Endothelial cell (in vitro differentiated cells): ENCODE measurements around the gene EML1. TPM values are rescaled to one million over a fixed set of nuclear protein-coding genes. Genes with fewer than 3 reads are reported as not detected.

Experiments used
- DNase-seq: peaks from one replicate; pipeline ENCODE4 v3.0.0; 2021; ENCODE audit warnings: low spot score
- H3K27ac Mint-ChIP-seq: one replicate; pipeline ENCODE4 v1.8.0; 2021; ENCODE audit warnings: mixed read lengths, inconsistent platforms; ENCODE audit not compliant: unreplicated experiment
- H3K27me3 Mint-ChIP-seq: one replicate; pipeline ENCODE4 v1.8.0; 2021; ENCODE audit warnings: mild to moderate bottlenecking, moderate library complexity, mixed read lengths, inconsistent platforms; ENCODE audit not compliant: unreplicated experiment
- H3K36me3 Mint-ChIP-seq: one replicate; pipeline ENCODE4 v1.8.0; 2021; ENCODE audit warnings: mild to moderate bottlenecking, low read depth, mixed read lengths, inconsistent platforms; ENCODE audit not compliant: unreplicated experiment
- H3K4me1 Mint-ChIP-seq: one replicate; pipeline ENCODE4 v1.8.0; 2021; ENCODE audit warnings: mild to moderate bottlenecking, mixed read lengths, inconsistent platforms; ENCODE audit not compliant: unreplicated experiment
- H3K4me3 Mint-ChIP-seq: one replicate; pipeline ENCODE4 v1.8.0; 2021; ENCODE audit warnings: mild to moderate bottlenecking, mixed read lengths, inconsistent platforms; ENCODE audit not compliant: unreplicated experiment
- H3K9me3 Mint-ChIP-seq: one replicate; pipeline ENCODE4 v1.8.0; 2021; ENCODE audit warnings: mixed read lengths, inconsistent platforms; ENCODE audit not compliant: unreplicated experiment
- total RNA-seq: library from RNA; stranded (reverse); fragmentation: NEBNext Ultra II Directional; extraction: Animal tissue kit (Norgen Biotek cat#: 25700); gene quantifications from one replicate; pipeline ENCODE4 v1.2.1, GENCODE V29; 2021; ENCODE audit not compliant: unreplicated experiment
- TF ChIP-seq, protein P1 (sequence below): fragments of 200-600 bp; sonication (generic); IDR thresholded peaks from one replicate; pipeline ENCODE4 v1.5.0; 2021; ENCODE audit warnings: antibody characterized with exemption; ENCODE audit not compliant: unreplicated experiment

The EML1 gene
- total RNA-seq, 1 donor from 2014 or later, result 10.0 TPM

DNA sequence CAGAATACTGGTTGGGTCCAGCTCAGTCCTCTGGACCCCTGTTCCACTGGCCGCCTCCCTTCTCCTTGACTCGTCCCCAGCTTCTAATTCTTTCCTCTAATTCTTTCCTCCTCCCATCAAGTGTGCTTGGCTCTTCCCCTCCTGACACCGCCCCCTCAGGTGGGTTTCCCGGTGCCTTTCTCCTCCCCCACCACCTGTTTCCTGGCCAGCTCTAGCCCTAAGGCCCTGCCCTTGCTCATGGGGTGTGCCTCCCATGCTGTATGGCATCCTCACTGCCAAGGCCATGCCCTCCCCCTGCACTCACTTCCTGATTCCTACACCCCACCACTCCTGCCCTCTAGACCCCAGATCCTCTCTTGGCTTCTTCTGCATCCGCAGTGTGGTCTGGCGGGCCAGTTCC is 12.1 kb upstream of the EML1 start:
- DNase-seq, result no peak
- H3K27ac Mint-ChIP-seq, result no peak overlapping the region
- H3K9me3 Mint-ChIP-seq, result no peaks in the 10 kb centered on the region
- no peak overlapping the region for H3K4me3 Mint-ChIP-seq
- peaks cover 6% of the 10 kb centered on the region for H3K4me1 Mint-ChIP-seq
- H3K27me3 Mint-ChIP-seq, result peaks cover 9% of the 10 kb centered on the region
- TF ChIP-seq, protein P1, sequence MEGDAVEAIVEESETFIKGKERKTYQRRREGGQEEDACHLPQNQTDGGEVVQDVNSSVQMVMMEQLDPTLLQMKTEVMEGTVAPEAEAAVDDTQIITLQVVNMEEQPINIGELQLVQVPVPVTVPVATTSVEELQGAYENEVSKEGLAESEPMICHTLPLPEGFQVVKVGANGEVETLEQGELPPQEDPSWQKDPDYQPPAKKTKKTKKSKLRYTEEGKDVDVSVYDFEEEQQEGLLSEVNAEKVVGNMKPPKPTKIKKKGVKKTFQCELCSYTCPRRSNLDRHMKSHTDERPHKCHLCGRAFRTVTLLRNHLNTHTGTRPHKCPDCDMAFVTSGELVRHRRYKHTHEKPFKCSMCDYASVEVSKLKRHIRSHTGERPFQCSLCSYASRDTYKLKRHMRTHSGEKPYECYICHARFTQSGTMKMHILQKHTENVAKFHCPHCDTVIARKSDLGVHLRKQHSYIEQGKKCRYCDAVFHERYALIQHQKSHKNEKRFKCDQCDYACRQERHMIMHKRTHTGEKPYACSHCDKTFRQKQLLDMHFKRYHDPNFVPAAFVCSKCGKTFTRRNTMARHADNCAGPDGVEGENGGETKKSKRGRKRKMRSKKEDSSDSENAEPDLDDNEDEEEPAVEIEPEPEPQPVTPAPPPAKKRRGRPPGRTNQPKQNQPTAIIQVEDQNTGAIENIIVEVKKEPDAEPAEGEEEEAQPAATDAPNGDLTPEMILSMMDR, result no peak
- peaks cover 11% of the 10 kb centered on the region for H3K36me3 Mint-ChIP-seq

DNA sequence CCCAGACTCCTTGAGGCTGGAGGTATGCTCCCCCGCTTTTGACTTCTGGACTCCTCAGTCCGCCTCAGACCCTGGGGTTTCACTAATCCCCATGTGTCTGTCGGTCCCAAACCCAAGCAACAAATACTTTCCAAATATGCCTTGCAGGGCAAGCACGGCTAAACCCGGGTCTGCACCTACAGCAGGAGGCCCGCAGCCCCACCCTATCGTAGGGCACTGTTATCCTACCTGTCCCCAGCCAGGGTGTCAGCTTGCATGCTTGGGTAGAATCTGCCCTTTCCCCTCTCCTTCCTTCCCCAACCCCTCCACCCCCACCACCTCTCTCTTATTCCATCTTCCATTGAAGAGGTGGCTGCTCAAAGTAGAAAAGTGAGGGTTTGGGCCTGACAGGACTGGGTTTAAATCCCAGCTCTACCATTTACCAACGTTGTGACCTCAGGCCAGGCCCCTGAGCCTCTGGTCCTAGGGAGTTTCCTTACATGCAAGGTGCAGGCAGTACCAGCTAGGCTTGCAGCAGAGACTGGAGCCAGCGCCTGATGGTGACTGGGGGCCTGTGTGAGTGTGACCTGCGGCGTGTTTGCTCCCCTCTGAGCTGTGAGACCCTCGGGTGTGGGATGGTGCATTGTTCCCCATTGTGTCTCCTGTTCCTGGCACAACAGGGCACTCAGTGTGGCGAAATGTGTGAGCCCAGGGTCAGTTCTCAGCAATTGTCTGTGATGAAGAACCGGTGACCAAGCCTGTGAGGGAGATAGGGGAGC is 11.2 kb upstream of the EML1 start:
- no peak overlapping the region for H3K27ac Mint-ChIP-seq
- peaks cover 3% of the 10 kb centered on the region for H3K4me1 Mint-ChIP-seq
- no peak for DNase-seq
- H3K4me3 Mint-ChIP-seq, result no peak overlapping the region
- H3K9me3 Mint-ChIP-seq, result no peaks in the 10 kb centered on the region
- TF ChIP-seq, protein P1, result no peak
- H3K36me3 Mint-ChIP-seq, result peaks cover 11% of the 10 kb centered on the region
- peaks cover 9% of the 10 kb centered on the region for H3K27me3 Mint-ChIP-seq

DNA sequence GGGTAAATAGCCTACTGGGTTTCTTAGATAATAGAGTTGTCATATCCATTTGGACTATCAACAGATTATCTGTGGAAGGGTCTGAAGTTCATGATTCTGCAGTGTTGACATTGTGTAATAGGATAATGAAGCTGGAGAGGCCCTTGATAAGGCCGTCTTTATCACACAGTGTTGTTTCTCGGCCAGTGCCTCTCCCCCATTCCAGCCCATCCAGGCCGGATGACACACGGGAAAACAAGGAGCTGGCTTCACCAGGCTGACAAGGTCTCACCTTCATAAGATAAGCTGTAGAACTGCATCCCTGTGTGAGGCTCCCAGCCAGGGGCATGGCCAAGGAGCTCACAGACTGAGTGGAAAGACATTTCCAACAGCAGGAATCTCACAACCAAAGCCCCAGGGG is 8.7 kb upstream of the EML1 start:
- H3K27me3 Mint-ChIP-seq, result peaks cover 9% of the 10 kb centered on the region
- no peaks in the 10 kb centered on the region for H3K9me3 Mint-ChIP-seq
- no peak overlapping the region for H3K27ac Mint-ChIP-seq
- no peak overlapping the region for H3K4me3 Mint-ChIP-seq
- TF ChIP-seq, protein P1, result no peak
- no peak for DNase-seq
- peaks cover under 1% of the 10 kb centered on the region for H3K36me3 Mint-ChIP-seq
- H3K4me1 Mint-ChIP-seq, result no peaks in the 10 kb centered on the region

DNA sequence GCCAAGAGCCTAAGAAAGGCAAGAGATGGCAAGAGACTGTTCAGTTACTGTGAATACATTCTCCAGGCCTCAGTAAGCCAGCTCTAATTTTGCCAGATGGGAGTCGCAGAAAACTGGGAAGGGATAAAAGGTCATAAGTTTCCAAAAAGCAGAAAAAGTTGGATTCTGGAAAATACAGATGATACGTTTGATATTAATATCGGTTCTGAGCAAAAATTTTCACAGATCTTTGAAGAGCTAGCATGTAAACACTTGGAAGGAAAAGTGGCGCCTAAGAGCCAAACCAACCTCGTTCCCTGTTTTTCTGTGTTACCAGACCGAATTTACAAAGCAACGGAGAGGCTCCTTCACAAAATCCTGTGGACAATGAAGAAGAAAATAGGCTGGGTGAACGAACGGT is 7.8 kb upstream of the EML1 start:
- no peak for DNase-seq
- Mint-ChIP-seq H3K9me3 (no peaks in the 10 kb centered on the region), H3K27ac (no peak overlapping the region), H3K4me1 (no peaks in the 10 kb centered on the region), H3K4me3 (no peak overlapping the region), H3K27me3 (peaks cover 9% of the 10 kb centered on the region), H3K36me3 (no peaks in the 10 kb centered on the region)
- TF ChIP-seq, protein P1, result no peak

DNA sequence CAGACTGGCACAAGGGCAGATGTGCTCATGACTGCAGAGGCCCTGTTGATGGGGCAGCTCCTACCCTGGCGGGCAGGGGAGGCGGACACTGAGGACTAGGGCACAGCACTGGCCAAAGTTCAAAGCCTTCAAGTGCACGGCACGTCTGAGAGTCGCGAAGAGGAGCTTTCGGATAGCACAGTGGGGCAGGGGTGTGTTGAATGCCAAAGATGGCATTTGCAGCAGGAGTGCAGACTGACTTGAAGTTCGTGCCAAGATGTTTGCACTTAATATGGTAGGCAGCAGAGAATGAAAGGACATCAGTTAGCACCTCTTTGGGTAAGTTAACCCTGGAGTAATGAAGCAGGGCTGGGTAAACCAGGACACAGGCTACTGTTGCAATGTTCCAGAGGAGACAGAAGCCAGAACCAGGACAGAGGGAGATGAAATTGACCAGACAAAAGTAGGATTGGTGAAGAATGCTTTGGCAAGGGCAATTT is 6.7 kb upstream of the EML1 start:
- TF ChIP-seq, protein P1, result no peak
- Mint-ChIP-seq H3K4me1 (peaks cover 6% of the 10 kb centered on the region), H3K27me3 (peaks cover 11% of the 10 kb centered on the region), H3K4me3 (no peak overlapping the region), H3K27ac (no peak overlapping the region), H3K36me3 (no peaks in the 10 kb centered on the region), H3K9me3 (no peaks in the 10 kb centered on the region)
- DNase-seq, result no peak
